Measurements from ENCODE around the gene KCNJ12. TPM values are rescaled to one million over a fixed set of nuclear protein-coding genes. Genes with fewer than 3 reads are reported as not detected.
"Not testable (repeated sequence)": the region's sequence is repeated elsewhere in the genome, so short reads cannot be mapped to it uniquely, and the experiment has no call there.

Gene KCNJ12
- total RNA-seq, 1 experiment from 2014 or later, result not detected

GRCh38 chr17:21339011-21339410, 37.1 kb upstream of the KCNJ12 start:
- CTCF ChIA-PET, result no interaction called here
- H3K9me3 Mint-ChIP-seq (ENCODE audit: unreplicated experiment), result no peaks in the 10 kb centered on the region
- BruUV-seq (replicated peaks), result no TSS peak
- DNase-seq (ENCODE audit: unreplicated experiment), result no peak
- POLR2A ChIA-PET, result no interaction called here
- TF ChIP-seq CTCF (IDR thresholded peaks at IDR 0.05; ENCODE audit: unreplicated experiment), result no peak
- no peaks in the 10 kb centered on the region for H3K36me3 Mint-ChIP-seq (ENCODE audit: insufficient read depth, unreplicated experiment)
- H3K27ac Mint-ChIP-seq (ENCODE audit: low read depth, unreplicated experiment), result no peak overlapping the region
- H3K27me3 Mint-ChIP-seq (ENCODE audit: insufficient read depth, unreplicated experiment), result no peaks in the 10 kb centered on the region
- intact Hi-C loops (cut with micrococcal nuclease), result no loop called here
- no peaks in the 10 kb centered on the region for H3K4me1 Mint-ChIP-seq (ENCODE audit: insufficient read depth, unreplicated experiment)
- no peak overlapping the region for H3K4me3 Mint-ChIP-seq (ENCODE audit: unreplicated experiment)

- H3K9me3 Mint-ChIP-seq (ENCODE audit: unreplicated experiment); DNase-seq (ENCODE audit: unreplicated experiment); BruUV-seq (replicated peaks); H3K27me3 Mint-ChIP-seq (ENCODE audit: insufficient read depth, unreplicated experiment); H3K27ac Mint-ChIP-seq (ENCODE audit: low read depth, unreplicated experiment); H3K4me3 Mint-ChIP-seq (ENCODE audit: unreplicated experiment); intact Hi-C loops (cut with micrococcal nuclease); H3K36me3 Mint-ChIP-seq (ENCODE audit: insufficient read depth, unreplicated experiment); H3K4me1 Mint-ChIP-seq (ENCODE audit: insufficient read depth, unreplicated experiment); POLR2A ChIA-PET: not testable (repeated sequence)
- CTCF ChIA-PET, result interaction anchor here (0.7 kb wide), 1 partner anchor 117 kb away, joined by 4 read pairs; no protein-coding TSS in a partner anchor
Observed at GRCh38 chr17:21339571-21339970, 36.6 kb upstream of the KCNJ12 start.

GRCh38 chr17:21340407-21340806, 35.8 kb upstream of the KCNJ12 start:
- H3K27ac Mint-ChIP-seq (ENCODE audit: low read depth, unreplicated experiment); H3K27me3 Mint-ChIP-seq (ENCODE audit: insufficient read depth, unreplicated experiment); H3K36me3 Mint-ChIP-seq (ENCODE audit: insufficient read depth, unreplicated experiment); H3K9me3 Mint-ChIP-seq (ENCODE audit: unreplicated experiment); intact Hi-C loops (cut with micrococcal nuclease); POLR2A ChIA-PET; H3K4me3 Mint-ChIP-seq (ENCODE audit: unreplicated experiment); DNase-seq (ENCODE audit: unreplicated experiment); H3K4me1 Mint-ChIP-seq (ENCODE audit: insufficient read depth, unreplicated experiment); BruUV-seq (replicated peaks): not testable (repeated sequence)
- CTCF ChIA-PET, result interaction anchor here (0.7 kb wide), 1 partner anchor 116 kb away, joined by 4 read pairs; no protein-coding TSS in a partner anchor

- DNase-seq (ENCODE audit: unreplicated experiment); H3K9me3 Mint-ChIP-seq (ENCODE audit: unreplicated experiment); POLR2A ChIA-PET; BruUV-seq (replicated peaks); intact Hi-C loops (cut with micrococcal nuclease); H3K36me3 Mint-ChIP-seq (ENCODE audit: insufficient read depth, unreplicated experiment); H3K4me3 Mint-ChIP-seq (ENCODE audit: unreplicated experiment); H3K27ac Mint-ChIP-seq (ENCODE audit: low read depth, unreplicated experiment); H3K4me1 Mint-ChIP-seq (ENCODE audit: insufficient read depth, unreplicated experiment); H3K27me3 Mint-ChIP-seq (ENCODE audit: insufficient read depth, unreplicated experiment): not testable (repeated sequence)
- CTCF ChIA-PET, result interaction anchor here (0.7 kb wide), 1 partner anchor 103 kb away, joined by 3 read pairs; no protein-coding TSS in a partner anchor
Observed at GRCh38 chr17:21341279-21341678, 34.9 kb upstream of the KCNJ12 start.

- BruUV-seq (replicated peaks); CTCF ChIA-PET; H3K27me3 Mint-ChIP-seq (ENCODE audit: insufficient read depth, unreplicated experiment); intact Hi-C loops (cut with micrococcal nuclease); H3K4me1 Mint-ChIP-seq (ENCODE audit: insufficient read depth, unreplicated experiment); H3K36me3 Mint-ChIP-seq (ENCODE audit: insufficient read depth, unreplicated experiment); POLR2A ChIA-PET; H3K4me3 Mint-ChIP-seq (ENCODE audit: unreplicated experiment); H3K9me3 Mint-ChIP-seq (ENCODE audit: unreplicated experiment); DNase-seq (ENCODE audit: unreplicated experiment); H3K27ac Mint-ChIP-seq (ENCODE audit: low read depth, unreplicated experiment): not testable (repeated sequence)
Observed at GRCh38 chr17:21341925-21342540, 34.1 kb upstream of the KCNJ12 start.

GRCh38 chr17:21343061-21343949, 32.9 kb upstream of the KCNJ12 start:
- DNase-seq (ENCODE audit: unreplicated experiment); H3K36me3 Mint-ChIP-seq (ENCODE audit: insufficient read depth, unreplicated experiment); POLR2A ChIA-PET; H3K4me3 Mint-ChIP-seq (ENCODE audit: unreplicated experiment); H3K4me1 Mint-ChIP-seq (ENCODE audit: insufficient read depth, unreplicated experiment); intact Hi-C loops (cut with micrococcal nuclease); H3K27me3 Mint-ChIP-seq (ENCODE audit: insufficient read depth, unreplicated experiment); H3K9me3 Mint-ChIP-seq (ENCODE audit: unreplicated experiment); H3K27ac Mint-ChIP-seq (ENCODE audit: low read depth, unreplicated experiment); CTCF ChIA-PET; BruUV-seq (replicated peaks): not testable (repeated sequence)

GRCh38 chr17:21344801-21345200, 31.4 kb upstream of the KCNJ12 start:
- H3K4me3 Mint-ChIP-seq (ENCODE audit: unreplicated experiment); CTCF ChIA-PET; BruUV-seq (replicated peaks); H3K27me3 Mint-ChIP-seq (ENCODE audit: insufficient read depth, unreplicated experiment); POLR2A ChIA-PET; H3K27ac Mint-ChIP-seq (ENCODE audit: low read depth, unreplicated experiment); intact Hi-C loops (cut with micrococcal nuclease); H3K4me1 Mint-ChIP-seq (ENCODE audit: insufficient read depth, unreplicated experiment); H3K36me3 Mint-ChIP-seq (ENCODE audit: insufficient read depth, unreplicated experiment); DNase-seq (ENCODE audit: unreplicated experiment); H3K9me3 Mint-ChIP-seq (ENCODE audit: unreplicated experiment): not testable (repeated sequence)

Measured in MCF 10A (cell line).